KMS-11 (cell line): ENCODE data around the gene DSCAML1.

Source experiments
- H2AFZ ChIP-seq: fragments of 200-600 bp; sonication (generic); 2 replicates; pipeline ENCODE4 v1.6.1; 2016; ENCODE audit warnings: antibody characterized with exemption, mixed run types, low read depth
- H3K27ac ChIP-seq: fragments of 200-600 bp; sonication (generic); 2 replicates; pipeline ENCODE4 v1.6.1; 2016; ENCODE audit warnings: mild to moderate bottlenecking, mixed run types
- H3K27me3 ChIP-seq: fragments of 200-600 bp; sonication (generic); 2 replicates; pipeline ENCODE4 v1.6.1; 2017; ENCODE audit warnings: mild to moderate bottlenecking, low read depth, mixed run types, moderate library complexity; ENCODE audit not compliant: insufficient read depth
- H3K36me3 ChIP-seq: fragments of 200-600 bp; sonication (generic); 2 replicates; pipeline ENCODE4 v1.6.1; 2017; ENCODE audit warnings: mild to moderate bottlenecking, mixed run types; ENCODE audit not compliant: insufficient read depth
- H3K4me1 ChIP-seq: fragments of 200-600 bp; sonication (generic); 2 replicates; pipeline ENCODE4 v1.6.1; 2016; ENCODE audit warnings: mild to moderate bottlenecking, low read depth, mixed run types; ENCODE audit not compliant: poor library complexity, severe bottlenecking
- H3K4me2 ChIP-seq: fragments of 200-600 bp; sonication (generic); 2 replicates; pipeline ENCODE4 v1.7.0; 2016; ENCODE audit warnings: mild to moderate bottlenecking, mixed run types
- H3K4me3 ChIP-seq: fragments of 200-600 bp; sonication (generic); IDR thresholded peaks from 2 replicates; pipeline ENCODE4 v1.6.1; 2017; ENCODE audit warnings: low read depth, low read length, mixed read lengths; ENCODE audit not compliant: insufficient read depth
- H3K79me2 ChIP-seq: fragments of 200-600 bp; sonication (generic); 2 replicates; pipeline ENCODE4 v1.6.1; 2016; ENCODE audit warnings: low read depth, mixed run types; ENCODE audit not compliant: insufficient read depth
- H3K9ac ChIP-seq: fragments of 200-600 bp; sonication (generic); 2 replicates; pipeline ENCODE4 v1.6.1; 2016; ENCODE audit warnings: mild to moderate bottlenecking, mixed run types
- H4K20me1 ChIP-seq: fragments of 200-600 bp; sonication (generic); 2 replicates; pipeline ENCODE4 v1.6.1; 2016; ENCODE audit warnings: mild to moderate bottlenecking, mixed run types; ENCODE audit not compliant: insufficient read depth
- TF ChIP-seq, protein P1 (sequence below): fragments of 200-600 bp; sonication (generic); conservative IDR thresholded peaks from 2 replicates; pipeline ENCODE4 v1.6.1; 2017; ENCODE audit warnings: low read depth, mild to moderate bottlenecking, antibody characterized with exemption, low read length, moderate library complexity, mixed read lengths

Gene DSCAML1

GRCh38 chr11:117438371-117439000 lies 358.5 kb downstream of the DSCAML1 start:
- Histone ChIP-seq H3K36me3 (no peaks in the 10 kb centered on the region), H3K4me3 (no peak overlapping the region), H3K9ac (no peak overlapping the region), H3K27me3 (no peaks in the 10 kb centered on the region), H3K27ac (no peak overlapping the region), H4K20me1 (no peaks in the 10 kb centered on the region), H3K4me2 (no peak overlapping the region), H3K4me1 (no peaks in the 10 kb centered on the region), H2AFZ (no peak overlapping the region), H3K79me2 (no peaks in the 10 kb centered on the region)
- TF ChIP-seq, protein P1, sequence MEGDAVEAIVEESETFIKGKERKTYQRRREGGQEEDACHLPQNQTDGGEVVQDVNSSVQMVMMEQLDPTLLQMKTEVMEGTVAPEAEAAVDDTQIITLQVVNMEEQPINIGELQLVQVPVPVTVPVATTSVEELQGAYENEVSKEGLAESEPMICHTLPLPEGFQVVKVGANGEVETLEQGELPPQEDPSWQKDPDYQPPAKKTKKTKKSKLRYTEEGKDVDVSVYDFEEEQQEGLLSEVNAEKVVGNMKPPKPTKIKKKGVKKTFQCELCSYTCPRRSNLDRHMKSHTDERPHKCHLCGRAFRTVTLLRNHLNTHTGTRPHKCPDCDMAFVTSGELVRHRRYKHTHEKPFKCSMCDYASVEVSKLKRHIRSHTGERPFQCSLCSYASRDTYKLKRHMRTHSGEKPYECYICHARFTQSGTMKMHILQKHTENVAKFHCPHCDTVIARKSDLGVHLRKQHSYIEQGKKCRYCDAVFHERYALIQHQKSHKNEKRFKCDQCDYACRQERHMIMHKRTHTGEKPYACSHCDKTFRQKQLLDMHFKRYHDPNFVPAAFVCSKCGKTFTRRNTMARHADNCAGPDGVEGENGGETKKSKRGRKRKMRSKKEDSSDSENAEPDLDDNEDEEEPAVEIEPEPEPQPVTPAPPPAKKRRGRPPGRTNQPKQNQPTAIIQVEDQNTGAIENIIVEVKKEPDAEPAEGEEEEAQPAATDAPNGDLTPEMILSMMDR = no peak

- no peak overlapping the region for H3K4me2 ChIP-seq
- no peaks in the 10 kb centered on the region for H3K4me1 ChIP-seq
- H3K27me3 ChIP-seq = no peaks in the 10 kb centered on the region
- TF ChIP-seq, protein P1 = no peak
- H4K20me1 ChIP-seq = no peaks in the 10 kb centered on the region
- no peak overlapping the region for H3K27ac ChIP-seq
- no peak overlapping the region for H3K9ac ChIP-seq
- no peak overlapping the region for H3K4me3 ChIP-seq
- no peaks in the 10 kb centered on the region for H3K36me3 ChIP-seq
- H2AFZ ChIP-seq = no peak overlapping the region
- no peaks in the 10 kb centered on the region for H3K79me2 ChIP-seq
These were observed 359.3 kb downstream of the DSCAML1 start for GRCh38 chr11:117437791-117438130.

DNA sequence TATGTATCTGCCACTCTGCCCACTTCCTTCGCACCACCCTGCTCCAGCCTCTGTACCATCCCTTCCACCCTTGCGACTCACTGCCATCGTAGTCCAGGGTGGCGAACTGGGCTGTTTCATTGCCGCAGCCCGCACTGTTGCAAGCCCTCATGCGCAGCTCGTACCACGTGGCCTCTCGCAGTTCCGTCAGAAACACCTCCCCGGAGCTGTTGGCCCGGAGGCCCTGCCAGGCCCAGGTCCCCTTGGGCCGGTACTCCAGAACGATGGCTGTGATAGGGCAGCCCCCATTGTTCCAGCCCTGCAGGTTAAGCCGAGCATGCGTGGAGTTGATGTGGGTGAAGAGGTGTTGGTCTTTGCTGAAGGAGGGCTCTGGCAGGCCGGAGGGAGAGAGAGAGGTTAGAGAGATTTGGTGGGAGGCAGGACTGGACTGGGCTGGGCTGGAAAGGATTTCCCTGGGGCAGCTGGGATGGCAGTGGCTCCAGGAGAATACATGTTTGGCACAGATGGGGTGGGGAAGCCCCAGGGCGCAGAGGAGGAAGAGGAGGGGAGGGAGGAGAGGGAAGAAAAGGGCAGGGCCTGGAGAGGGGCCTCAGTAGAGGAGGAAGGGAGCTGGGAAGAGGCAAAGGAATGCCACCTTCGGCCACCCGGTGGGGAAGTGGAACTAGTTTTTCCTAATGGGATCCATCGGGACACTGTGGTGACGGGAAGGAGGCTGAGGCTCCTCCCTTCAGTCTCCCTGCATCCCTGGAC lies 359.8 kb downstream of the DSCAML1 start:
- Histone ChIP-seq H2AFZ (no peak overlapping the region), H3K4me3 (no peak overlapping the region), H3K79me2 (no peaks in the 10 kb centered on the region), H3K4me1 (no peaks in the 10 kb centered on the region), H3K4me2 (no peak overlapping the region), H3K27ac (no peak overlapping the region), H4K20me1 (no peaks in the 10 kb centered on the region), H3K27me3 (no peaks in the 10 kb centered on the region), H3K9ac (no peak overlapping the region), H3K36me3 (no peaks in the 10 kb centered on the region)
- TF ChIP-seq, protein P1 = no peak

- no peak overlapping the region for H3K27ac ChIP-seq
- H3K36me3 ChIP-seq = no peaks in the 10 kb centered on the region
- no peak overlapping the region for H3K4me2 ChIP-seq
- H3K27me3 ChIP-seq = no peaks in the 10 kb centered on the region
- TF ChIP-seq, protein P1 = no peak
- H2AFZ ChIP-seq = no peak overlapping the region
- H3K79me2 ChIP-seq = no peaks in the 10 kb centered on the region
- no peak overlapping the region for H3K4me3 ChIP-seq
- H3K9ac ChIP-seq = no peak overlapping the region
- no peaks in the 10 kb centered on the region for H4K20me1 ChIP-seq
- no peaks in the 10 kb centered on the region for H3K4me1 ChIP-seq
These were observed 361.7 kb downstream of the DSCAML1 start for GRCh38 chr11:117435326-117435725.
